KBM-7 (cell line): ENCODE results near the gene TTLL5.

ENCODE experiments used
- DNase-seq: peaks from one replicate; pipeline ENCODE4 v3.0.0-alpha.2; 2015
- in situ Hi-C: fragments of 300-500 bp; cut with MboI; formaldehyde crosslinking; loops from 2 replicates; pipeline ENCODE4 v1.14.3; 2020; ENCODE audit warnings: low sequenced_read_pairs, low pct_unique_long_range_greater_than_20kb, mixed read lengths

Gene TTLL5

DNA sequence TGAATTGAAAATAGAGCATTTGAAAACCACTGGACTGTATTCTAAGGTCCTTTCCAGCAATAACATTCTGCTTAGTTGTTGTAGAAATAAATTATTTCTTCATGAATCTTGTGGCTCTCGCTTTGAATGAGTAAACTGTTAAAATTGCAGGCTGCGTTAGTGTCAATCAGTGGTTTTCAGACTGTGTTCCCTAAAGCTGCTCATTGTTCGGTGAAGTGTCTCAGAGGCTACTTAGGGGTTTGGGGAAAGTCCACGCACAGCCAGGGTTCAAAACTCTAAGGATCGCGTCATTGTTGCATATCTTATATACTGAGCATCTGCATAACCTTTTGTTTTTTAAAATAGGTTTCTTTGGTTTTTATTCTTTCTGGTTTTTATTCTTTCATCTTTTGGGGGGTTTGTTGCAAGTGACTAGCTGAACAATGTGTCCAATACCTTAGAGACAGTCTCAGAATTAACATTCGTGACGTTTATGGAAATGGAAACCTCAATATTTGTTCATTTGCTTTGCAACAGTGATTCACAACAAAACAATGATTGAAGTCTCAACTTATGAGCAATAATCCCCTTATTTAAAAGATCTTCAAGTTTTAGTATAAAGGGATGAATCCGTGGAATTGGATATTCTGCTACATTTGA lies 108.1 kb downstream of the TTLL5 start:
- no peak for DNase-seq
- in situ Hi-C loops: no loop called here

DNA sequence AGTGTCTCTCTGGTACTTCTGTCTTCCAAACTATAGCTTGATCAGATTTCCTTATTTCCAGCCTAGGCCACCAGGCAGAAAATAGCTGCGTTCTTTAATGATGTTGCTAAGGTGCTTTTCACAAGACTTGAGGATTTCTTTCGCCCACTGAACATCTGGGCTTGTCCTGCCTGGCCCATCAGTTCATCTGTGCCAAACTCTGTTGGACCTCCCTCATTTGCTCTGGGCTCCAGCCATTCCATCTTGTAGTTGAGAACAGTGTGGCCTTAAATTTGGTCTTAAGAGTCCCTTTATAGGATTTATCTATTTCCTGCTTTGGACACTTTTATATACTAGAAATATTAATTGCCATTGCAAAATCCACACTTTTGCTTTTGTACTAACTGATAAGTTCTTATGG lies 109.6 kb downstream of the TTLL5 start:
- in situ Hi-C loops: no loop called here
- no peak for DNase-seq

DNA sequence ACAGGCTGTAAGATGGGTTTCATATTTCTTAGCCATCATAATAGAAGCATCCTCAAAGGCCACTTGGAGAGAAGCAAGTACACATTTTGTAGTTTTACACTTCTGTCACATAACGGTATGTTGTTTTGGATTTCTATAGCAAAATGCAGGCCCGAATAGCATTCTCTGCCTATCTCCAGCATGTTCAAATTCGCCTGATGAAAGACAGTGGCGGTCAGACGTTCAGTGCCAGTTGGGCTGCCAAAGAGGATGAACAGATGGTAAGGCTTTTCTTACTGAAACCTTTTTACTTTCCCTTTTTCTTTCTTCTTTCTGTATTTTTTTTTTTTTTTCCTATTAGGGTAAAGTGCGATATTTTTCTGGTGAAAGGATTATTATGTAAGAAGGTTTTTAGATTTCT lies 110.5 kb downstream of the TTLL5 start:
- in situ Hi-C loops: no loop called here
- no peak for DNase-seq

DNA sequence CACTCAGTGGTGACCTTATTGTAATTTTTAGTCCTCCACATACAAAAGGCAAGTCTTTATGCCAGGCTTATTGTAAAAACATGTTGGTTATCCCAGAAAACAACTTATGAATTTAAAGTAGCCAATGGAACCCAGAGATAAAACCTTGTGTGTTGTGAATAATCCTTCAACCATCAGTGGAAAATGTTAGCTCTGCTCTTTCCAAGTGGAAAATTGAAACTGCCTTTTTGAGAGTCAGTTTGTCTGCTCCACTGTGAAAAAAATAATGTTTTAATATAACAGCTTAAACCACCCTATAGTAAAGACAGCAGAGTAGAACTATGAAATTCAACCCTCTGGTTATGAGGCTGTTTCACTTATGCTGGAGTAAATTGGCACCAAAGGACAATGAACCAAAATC lies 112.0 kb downstream of the TTLL5 start:
- DNase-seq: no peak
- in situ Hi-C loops: no loop called here

DNA sequence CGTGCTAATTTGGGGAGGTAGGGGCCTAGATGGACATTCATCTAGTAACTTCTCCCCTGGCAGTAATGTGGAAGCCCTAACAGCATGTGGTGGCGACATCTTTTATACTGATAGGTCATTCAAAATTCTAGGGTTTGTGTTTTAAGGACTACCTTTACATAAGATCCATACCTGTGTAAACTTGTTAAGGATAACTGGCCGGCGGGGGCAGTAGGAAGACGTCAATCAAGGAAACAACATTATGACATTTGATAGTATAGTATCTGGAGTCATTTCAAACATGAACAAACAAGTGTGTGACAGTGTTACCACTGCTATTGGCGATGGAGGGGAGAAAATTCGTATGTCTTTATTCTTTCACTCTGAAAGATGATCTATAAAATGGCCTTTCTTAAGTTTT lies 120.0 kb downstream of the TTLL5 start:
- in situ Hi-C loops: no loop called here
- DNase-seq: no peak

DNA sequence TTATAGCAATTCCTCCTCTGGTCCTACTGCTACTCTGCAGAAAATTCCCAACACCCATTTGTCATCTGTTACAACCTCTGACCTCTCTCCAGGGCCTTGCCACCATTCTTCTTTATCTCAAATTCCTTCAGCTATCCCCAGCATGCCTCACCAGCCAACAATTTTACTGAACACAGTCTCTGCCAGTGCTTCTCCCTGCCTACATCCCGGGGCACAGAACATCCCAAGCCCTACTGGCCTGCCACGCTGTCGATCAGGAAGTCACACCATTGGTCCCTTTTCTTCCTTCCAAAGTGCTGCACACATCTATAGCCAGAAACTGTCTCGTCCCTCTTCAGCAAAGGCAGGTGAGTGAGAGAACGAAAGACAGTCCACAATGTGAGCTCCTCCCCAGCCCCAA lies 122.1 kb downstream of the TTLL5 start:
- in situ Hi-C loops: no loop called here
- DNase-seq: no peak

DNA sequence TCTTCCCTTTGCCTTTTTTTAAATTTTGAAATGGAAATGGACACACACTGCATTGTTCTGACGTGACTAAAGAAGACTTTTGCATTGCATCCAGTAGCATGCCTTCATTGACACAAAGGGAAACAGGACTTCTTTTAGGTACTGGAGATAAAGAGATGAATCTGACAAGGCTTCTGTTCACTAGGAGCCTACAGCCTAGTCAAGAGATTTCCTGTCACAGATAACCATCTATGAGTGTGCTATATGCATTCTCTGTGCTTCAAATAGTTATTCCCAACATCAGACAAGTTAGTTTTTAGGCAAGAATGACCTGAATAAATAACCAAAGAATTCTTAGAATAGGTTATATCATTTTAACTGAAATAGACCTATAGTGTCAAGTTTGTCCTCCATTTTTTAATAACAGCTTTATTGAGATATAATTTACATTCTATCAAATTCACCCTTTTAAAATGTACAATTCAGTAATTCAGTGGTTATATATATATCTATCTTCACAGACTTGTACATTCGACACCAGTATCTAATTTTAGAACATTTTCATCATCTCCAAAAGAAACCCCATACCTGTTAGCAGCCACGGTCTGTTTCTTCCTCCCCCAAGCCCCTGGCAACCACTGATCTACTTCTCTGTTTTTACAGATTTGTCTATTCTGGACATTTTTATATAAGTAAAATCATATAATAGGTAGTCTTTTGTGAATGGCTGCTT lies 122.7 kb downstream of the TTLL5 start:
- in situ Hi-C loops: no loop called here

DNA sequence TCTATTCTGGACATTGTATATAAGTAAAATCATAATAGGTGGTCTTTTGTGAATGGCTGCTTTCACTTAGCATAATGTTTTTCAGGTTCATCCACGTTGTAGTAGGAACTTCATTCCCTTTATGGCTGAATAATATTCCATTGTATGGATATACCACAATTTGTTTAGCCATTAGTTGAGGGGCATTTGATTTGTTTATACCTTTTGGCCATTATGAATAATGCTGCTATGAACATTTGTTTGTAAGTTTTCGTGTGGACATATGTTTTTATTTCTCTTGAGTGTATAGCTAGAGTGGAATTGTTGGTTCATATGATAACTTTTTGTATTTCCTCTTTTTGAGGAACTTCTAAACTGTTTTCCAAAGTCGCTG lies 123.3 kb downstream of the TTLL5 start:
- no peak for DNase-seq
- in situ Hi-C loops: no loop called here

More for the DNA sequence above, 122.7 kb downstream of the TTLL5 start:
- no peak for DNase-seq

DNA sequence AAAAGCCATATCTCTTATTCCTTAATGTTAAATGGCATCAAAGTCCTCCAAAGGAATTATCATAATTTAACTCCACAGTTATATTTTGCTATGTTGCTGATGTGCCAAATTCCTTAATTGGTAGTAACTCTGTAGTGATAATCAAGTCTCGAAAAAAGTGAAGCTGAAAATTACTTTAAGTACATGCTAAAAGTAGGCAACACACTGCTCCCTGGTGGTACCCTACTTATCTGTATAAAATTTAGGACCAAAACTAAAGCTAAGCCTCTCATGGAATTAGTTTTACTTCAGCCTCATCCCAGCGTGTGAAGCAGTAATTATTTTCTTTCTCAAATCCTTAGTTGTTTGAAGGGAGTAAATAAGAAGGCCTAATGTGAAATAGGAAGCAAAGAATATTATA lies 132.8 kb downstream of the TTLL5 start:
- no peak for DNase-seq
- in situ Hi-C loops: no loop called here

DNA sequence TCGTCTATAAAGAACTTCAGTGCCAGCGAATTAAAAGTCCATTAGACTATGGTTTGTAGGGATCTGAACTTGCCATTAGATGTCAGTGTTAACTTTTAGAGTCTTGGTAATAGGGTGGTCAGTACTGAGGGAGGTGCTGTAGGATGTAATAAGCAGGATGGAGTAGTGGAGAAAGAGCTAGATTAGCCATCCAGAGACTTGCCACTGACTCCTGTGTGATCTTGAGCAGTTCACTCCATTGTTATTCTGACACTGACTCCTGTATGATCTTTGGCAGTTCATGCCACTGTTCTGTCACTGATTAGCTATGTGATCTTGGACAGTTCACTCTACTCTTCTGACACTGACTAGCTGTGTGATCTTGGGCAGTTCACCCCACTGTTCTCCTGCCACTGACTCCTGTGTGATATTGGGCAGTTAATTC lies 133.6 kb downstream of the TTLL5 start:
- in situ Hi-C loops: no loop called here
- DNase-seq: no peak

DNA sequence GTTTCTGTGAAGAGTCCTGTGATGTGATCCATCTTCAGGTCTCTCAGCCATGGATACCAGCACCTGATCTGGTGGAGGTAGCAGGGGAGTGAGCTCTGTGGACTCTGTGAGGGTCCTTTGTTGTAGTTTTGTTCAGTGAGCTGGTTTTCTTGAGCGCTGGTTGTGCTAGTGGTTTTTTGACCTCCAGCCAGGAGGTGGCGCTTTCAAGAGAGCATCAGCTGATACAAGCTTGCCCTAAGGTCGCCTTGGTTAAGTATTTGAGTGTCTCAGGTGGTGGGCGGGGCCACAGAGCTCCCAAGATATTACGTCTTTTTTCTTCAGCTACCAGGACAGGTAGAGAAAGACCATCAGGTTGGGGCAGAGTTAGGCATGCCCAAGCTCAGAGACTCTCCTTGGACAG lies 139.7 kb downstream of the TTLL5 start:
- DNase-seq: no peak
- in situ Hi-C loops: no loop called here

DNA sequence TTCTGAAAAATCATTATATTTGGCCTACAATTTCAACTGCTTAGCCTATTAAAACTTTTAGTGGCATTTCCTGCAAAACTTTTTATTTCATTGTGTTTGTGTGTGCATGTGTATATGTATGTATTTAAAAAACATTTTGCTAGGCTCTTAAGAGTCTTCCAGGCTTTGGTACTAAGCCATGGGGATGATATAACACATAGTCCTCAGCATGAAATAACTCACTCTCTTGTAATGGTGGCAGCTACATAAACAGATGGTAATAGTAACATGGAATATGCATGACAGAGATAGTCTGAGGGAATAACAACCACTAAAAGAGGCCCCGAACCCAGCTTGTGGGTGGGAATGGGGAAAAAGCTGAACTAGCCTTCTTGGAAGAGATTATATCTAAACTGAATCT lies 141.4 kb downstream of the TTLL5 start:
- DNase-seq: no peak
- in situ Hi-C loops: no loop called here

DNA sequence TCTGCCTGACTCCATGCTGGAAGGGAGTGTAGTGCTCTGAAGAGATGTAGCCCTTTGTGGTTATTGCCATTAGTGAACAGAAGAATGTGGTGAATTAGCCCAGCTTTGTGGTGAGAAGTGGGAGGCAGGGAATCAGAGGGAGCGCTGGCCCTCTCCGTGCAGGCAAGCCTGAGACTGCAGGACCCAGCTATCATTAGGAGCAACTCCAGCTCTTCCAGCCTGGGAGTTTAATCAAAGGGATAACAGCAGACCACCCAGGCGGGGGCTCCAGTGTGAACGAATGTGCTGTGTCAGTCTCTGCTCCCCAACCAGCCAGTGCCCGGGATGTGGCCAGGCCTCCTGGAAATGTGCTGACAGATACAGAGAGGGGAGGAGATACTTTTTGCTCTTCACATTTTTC lies 142.7 kb downstream of the TTLL5 start:
- DNase-seq: no peak
- in situ Hi-C loops: no loop called here

DNA sequence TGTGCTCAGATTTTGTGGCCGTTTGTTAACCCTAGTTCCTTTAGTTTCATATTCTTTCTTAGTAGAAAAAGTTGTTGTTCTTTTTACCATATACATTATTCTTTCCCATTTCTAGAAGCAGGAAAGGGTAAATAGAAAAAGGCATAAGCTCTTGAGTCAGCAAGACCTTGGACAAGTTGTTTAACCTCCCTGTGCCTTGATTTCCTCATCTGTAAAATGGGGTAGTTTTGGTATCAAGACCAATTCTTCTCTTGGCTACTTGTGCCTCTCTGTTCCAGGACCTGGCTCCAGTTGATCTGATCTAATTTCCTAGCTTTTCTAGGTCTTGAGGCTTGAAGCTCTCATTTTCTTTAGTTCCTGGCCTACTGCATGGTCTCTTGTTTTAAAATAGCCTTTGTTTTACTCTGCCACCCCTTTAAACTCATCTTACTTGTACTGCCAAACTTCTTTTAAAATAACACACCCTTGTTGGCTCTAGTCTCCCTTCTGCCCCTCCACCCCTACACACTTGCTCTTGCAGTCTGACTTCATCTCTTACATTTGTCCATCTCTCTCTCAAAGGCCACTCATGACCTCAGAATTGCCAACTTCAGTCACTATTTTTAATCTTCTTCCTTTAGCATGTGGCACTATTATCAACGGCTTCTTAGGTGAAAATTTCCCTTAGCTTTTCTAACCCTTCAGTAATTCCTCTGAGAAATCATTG lies 143.7 kb downstream of the TTLL5 start:
- in situ Hi-C loops: no loop called here
- no peak for DNase-seq

DNA sequence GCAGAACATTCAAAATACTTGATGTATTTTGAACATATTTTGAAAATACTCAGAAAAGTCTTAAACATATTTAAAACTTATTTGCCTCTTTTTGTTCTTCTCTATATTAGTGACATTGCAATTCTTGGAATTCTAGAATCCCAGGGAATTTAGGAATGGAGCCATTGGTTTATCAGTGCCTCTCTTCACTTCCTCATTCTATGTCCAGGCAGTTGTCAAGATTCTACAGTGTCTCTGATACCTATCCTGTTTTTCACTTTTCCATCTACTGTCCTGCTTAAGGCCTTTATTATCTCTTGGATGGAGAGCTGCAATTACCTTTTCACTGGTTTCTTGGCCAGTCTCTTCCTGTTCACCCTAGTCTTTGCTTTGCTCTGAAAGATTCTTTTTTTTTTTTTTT lies 144.6 kb downstream of the TTLL5 start:
- no peak for DNase-seq
- in situ Hi-C loops: no loop called here

DNA sequence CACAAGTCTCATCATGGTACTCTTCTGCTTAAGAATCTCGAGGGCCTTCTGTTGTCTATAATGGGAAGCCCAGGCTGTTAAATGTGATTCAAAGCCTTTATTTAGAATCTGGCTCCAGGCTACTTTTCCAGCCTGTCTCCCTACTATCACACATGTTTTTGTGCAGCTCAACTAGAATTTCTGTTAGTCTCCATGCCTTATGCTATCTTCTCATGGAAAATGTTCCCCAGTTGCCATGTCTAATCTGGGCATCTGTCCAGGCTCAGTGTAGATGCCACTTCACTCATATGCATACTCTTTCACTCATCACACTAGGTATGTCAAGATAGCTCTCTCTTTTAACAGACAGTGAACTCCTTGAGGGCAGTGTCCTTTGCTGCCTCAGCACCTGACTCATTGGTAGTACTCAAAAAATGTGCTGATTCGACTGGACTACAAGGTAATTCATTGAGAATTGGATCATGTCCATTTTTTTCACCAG lies 145.3 kb downstream of the TTLL5 start:
- in situ Hi-C loops: no loop called here
- DNase-seq: no peak

DNA sequence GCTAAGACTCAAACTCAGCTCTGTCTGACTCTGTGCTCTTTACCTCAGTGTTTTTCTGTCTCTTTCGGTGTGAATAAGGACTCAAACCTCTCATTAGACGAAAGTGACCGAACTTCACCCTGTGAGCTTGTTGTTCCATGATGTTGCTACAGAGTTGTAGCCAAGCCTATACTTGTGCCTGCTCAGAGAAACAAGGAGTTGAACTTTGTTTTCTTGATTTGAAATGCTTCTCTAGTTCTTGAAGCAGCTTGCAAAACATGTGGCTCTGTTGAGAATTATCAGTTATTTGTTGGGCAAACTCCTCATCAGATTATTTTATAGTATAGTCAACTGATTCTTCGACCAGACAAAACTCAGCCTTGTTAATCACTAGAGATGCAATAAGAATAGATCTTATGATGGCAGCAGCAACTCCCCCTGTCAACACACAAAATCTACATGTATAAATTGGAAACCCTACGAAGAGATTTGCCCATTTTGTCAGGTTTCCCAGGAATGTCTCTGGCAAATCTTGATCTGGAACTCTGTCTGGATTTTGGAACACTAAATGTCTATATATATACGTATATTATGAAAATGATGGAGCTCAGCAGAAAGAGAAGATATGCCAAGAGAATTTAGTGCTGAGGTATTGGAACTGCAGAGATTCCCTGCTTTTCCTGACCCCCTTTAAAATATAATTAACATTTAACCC lies 146.8 kb downstream of the TTLL5 start:
- in situ Hi-C loops: no loop called here
- DNase-seq: no peak

DNA sequence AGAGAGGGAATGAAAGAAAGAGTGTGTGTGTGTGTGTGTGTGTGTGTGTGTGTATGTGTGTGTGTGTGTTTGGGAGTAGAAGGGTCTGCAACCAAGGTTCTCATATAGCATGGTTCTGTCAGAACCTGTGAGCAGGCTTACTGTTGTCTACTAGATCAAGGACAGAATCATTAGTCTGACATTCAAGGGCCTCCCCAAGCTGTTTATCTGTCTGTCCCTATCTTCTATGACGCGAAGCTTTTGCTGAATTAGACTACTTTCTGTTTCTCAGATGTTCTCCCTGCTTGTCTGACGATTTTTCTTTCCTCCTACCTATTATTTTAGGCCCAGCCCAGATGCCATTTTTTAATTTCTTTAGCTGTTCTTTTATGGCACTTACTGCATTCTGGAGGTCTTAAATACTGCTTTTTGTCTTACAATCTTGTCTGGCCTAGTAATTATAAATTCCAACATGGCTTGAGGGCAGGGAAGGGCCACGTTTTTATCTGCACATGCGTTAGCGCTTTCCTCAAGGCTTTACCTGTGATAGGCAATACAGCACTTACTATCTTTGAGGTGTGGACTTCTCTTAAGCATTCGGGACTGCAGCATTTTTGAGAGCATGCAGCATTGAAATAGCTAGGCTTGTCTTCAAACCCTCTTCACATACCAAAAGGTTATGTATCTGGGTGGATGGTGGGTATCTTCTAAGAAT lies 150.2 kb downstream of the TTLL5 start:
- in situ Hi-C loops: no loop called here
- DNase-seq: no peak

DNA sequence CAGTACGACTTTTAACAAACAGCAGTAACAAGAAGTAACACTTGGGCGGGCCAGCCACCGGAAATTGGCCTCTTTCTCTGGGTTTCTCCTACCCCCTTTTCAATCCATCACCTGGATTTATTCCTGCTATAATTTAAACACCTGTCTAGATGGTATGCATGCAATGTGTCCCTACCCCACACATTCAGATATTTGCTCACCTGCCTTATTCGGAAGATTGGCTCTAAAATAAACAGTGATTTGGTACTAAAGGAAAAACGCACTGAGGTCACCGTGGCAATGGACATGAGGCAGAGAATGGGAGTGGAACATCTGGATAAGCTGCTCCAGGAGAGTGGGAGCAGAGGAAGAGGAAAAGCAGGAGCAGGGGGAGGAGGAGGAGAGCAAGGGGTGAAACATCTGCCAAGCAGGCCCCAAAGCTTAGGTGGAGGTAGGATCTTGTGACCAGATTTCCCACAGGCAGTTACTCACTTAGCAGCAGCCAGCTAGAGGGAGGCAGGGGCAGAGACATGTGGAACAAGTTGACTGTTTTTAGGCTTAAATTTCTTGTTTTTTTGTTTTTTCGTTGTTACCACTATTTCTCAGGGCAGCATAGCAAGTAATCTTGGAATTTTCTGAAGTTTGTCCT lies 150.9 kb downstream of the TTLL5 start:
- DNase-seq: no peak
- in situ Hi-C loops: no loop called here
